NT2/D1 (cell line): Measurements from ENCODE around the gene RTL1.

ENCODE experiments used
- DNase-seq: peaks from one replicate; pipeline ENCODE4 v3.0.0-alpha.2; 2011; ENCODE audit warnings: low read depth, low spot score
- H3K27me3 ChIP-seq: 2 replicates; pipeline ENCODE4 v1.6.0; 2011; ENCODE audit warnings: mild to moderate bottlenecking; ENCODE audit not compliant: insufficient read length, insufficient read depth
- H3K36me3 ChIP-seq: 2 replicates; pipeline ENCODE4 v1.6.1; 2011; ENCODE audit warnings: mild to moderate bottlenecking, low read length, mixed read lengths; ENCODE audit not compliant: insufficient read depth, insufficient read length
- H3K4me1 ChIP-seq: 2 replicates; pipeline ENCODE4 v1.5.1; 2011; ENCODE audit not compliant: insufficient read depth, insufficient read length
- H3K4me3 ChIP-seq: 2 replicates; pipeline ENCODE4 v1.5.1; 2011; ENCODE audit warnings: low read depth; ENCODE audit not compliant: insufficient read length
- H3K9ac ChIP-seq: 2 replicates; pipeline ENCODE4 v1.6.0; 2011; ENCODE audit warnings: low read depth; ENCODE audit not compliant: insufficient read length
- H3K9me3 ChIP-seq: 2 replicates; pipeline ENCODE4 v1.5.1; 2011; ENCODE audit warnings: mild to moderate bottlenecking, low read length; ENCODE audit not compliant: insufficient read depth
- SUZ12 ChIP-seq: IDR thresholded peaks from 2 replicates; pipeline ENCODE4 v1.6.1; 2011; ENCODE audit not compliant: insufficient read length, insufficient read depth; ENCODE audit errors: extremely low read depth
- YY1 ChIP-seq: IDR thresholded peaks from 2 replicates; pipeline ENCODE4 v1.6.1; 2011; ENCODE audit not compliant: insufficient read length, insufficient read depth
- ZNF274 ChIP-seq: IDR thresholded peaks from 2 replicates; pipeline ENCODE4 v1.6.1; 2011; ENCODE audit warnings: mild to moderate bottlenecking, low read depth, low read length

Gene RTL1

GRCh38 chr14:100879782-100880181 is 23.7 kb downstream of the RTL1 start:
- no peaks in the 10 kb centered on the region for H3K36me3 ChIP-seq
- no peaks in the 10 kb centered on the region for H3K27me3 ChIP-seq
- H3K9ac ChIP-seq = no peak overlapping the region
- H3K9me3 ChIP-seq = 0 out of 2 replicates have a peak, but pooled peaks cover 7% of the 10 kb centered on the region
- no peaks in the 10 kb centered on the region for H3K4me1 ChIP-seq
- no peak for TF ChIP-seq ZNF274
- no peak for TF ChIP-seq YY1
- TF ChIP-seq SUZ12 = no peak
- DNase-seq = no peak
- H3K4me3 ChIP-seq = no peak overlapping the region

DNA sequence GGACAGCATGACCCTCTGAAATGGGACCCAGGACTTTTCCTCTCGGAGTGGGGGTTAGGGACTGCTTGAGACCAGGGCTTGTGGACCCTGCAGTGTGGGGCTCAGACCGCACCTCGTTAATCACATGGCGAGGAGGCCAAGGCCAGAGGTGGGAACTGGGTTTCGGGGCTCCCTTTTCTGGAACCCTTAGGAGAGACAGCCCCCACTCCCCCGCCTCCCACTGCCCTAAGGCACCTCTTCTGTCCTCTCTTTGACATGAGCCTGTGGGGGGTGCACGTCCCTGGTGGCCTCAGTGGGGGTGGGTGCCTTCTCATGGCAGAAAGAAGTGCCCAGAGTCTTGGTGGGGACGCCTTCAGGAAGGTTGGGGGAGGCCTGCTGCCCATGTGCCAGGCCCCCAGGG is 24.3 kb downstream of the RTL1 start:
- no peak overlapping the region for H3K9ac ChIP-seq
- DNase-seq = no peak
- 0 out of 2 replicates have a peak, but pooled peaks cover 2% of the 10 kb centered on the region for H3K9me3 ChIP-seq
- no peak overlapping the region for H3K4me3 ChIP-seq
- no peaks in the 10 kb centered on the region for H3K27me3 ChIP-seq
- TF ChIP-seq YY1 (no peak), SUZ12 (no peak), ZNF274 (no peak)
- H3K4me1 ChIP-seq = no peaks in the 10 kb centered on the region
- H3K36me3 ChIP-seq = no peaks in the 10 kb centered on the region

DNA sequence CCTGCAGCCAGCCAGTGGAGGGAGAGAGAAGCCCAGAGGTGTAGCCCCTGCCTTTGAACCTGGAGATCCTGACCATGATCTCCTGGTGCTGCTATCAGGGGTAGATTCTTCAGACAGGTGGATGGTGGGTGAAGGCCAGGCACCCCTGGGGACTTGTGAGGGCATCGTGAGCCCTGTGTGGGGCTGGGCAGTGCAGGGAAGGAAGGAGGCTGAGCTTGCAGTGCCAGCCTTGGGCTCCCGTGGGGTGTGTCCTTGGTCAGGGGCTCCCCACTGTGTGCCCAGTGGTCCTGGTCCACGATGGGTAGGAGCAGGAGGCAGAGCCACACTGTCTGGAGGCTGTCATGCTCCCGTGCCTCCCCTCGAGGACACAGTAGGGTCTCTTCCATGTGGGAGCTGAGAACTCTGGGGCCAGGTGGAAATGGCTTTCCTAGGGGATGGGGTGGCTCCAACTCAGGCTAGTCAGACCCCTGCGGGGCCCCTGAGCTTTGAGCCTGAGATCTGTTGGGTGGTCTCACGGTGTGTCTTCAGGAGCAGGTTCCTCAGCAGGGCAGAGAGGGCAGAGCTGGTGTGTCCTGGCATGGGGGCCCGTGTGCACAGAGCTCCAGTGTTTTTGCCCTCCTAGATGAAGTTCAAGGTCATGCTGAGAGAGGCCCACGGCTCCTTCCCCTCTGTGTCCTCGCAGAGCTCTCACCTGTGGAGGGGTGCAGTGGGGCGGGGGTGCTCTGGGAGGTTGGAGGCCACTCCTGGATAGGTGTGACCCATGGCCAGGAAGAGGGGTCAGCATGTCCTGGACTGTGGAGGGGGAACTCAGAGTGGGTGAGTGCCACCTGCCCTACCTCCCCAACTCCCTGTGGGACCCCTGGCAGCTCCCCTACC is 25.0 kb downstream of the RTL1 start:
- Histone ChIP-seq H3K36me3 (no peaks in the 10 kb centered on the region), H3K9me3 (no peaks in the 10 kb centered on the region), H3K4me3 (no peak overlapping the region), H3K4me1 (no peaks in the 10 kb centered on the region), H3K9ac (no peak overlapping the region), H3K27me3 (no peaks in the 10 kb centered on the region)
- TF ChIP-seq YY1 = no peak
- TF ChIP-seq ZNF274 = no peak
- TF ChIP-seq SUZ12 = no peak
- no peak for DNase-seq

GRCh38 chr14:100875861-100876590 is 27.5 kb downstream of the RTL1 start:
- no peaks in the 10 kb centered on the region for H3K27me3 ChIP-seq
- TF ChIP-seq YY1 (no peak), SUZ12 (no peak), ZNF274 (no peak)
- no peaks in the 10 kb centered on the region for H3K36me3 ChIP-seq
- no peak for DNase-seq
- H3K9me3 ChIP-seq = no peaks in the 10 kb centered on the region
- H3K4me1 ChIP-seq = no peaks in the 10 kb centered on the region
- H3K9ac ChIP-seq = no peak overlapping the region
- no peak overlapping the region for H3K4me3 ChIP-seq

GRCh38 chr14:100875126-100875525 is 28.4 kb downstream of the RTL1 start:
- DNase-seq = no peak
- Histone ChIP-seq H3K36me3 (no peaks in the 10 kb centered on the region), H3K27me3 (no peaks in the 10 kb centered on the region), H3K4me1 (no peaks in the 10 kb centered on the region), H3K9me3 (no peaks in the 10 kb centered on the region), H3K9ac (no peak overlapping the region), H3K4me3 (no peak overlapping the region)
- TF ChIP-seq YY1 (no peak), ZNF274 (no peak), SUZ12 (no peak)

DNA sequence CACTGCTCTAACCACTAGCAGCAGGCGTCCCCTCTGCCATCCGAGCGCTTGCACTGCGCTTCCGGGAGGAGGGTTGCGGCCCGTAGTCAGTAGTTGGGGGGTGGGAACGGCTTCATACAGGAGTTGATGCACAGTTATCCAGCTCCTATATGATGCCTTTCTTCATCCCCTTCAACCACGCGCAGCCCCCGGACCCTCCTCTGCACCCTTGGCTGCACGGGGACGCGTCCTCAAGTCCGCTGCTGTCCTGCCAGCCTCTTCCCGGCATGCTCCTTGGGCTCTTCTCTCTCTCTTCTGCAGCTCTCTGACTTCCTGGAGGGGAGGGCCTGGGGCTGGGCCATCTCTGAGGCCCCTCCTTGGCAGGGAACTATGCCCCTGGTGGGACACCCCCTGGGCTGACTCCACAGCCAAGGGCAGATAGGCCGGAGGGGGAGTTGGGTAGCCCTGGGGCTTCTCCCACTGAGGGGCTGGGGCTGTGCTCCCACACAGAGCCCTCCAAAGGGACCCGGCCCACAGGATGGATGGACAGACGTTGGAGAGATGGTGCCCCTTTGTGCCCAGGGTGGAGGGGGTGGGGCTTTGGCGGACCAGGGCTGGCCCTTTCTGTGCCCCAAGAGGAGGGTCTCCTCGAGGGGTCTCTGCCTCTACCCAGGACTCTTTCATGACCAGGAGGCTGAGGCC is 29.0 kb downstream of the RTL1 start:
- TF ChIP-seq YY1 (no peak), ZNF274 (no peak), SUZ12 (no peak)
- no peaks in the 10 kb centered on the region for H3K9me3 ChIP-seq
- no peak overlapping the region for H3K4me3 ChIP-seq
- no peak overlapping the region for H3K9ac ChIP-seq
- no peaks in the 10 kb centered on the region for H3K4me1 ChIP-seq
- no peaks in the 10 kb centered on the region for H3K27me3 ChIP-seq
- no peaks in the 10 kb centered on the region for H3K36me3 ChIP-seq
- no peak for DNase-seq

DNA sequence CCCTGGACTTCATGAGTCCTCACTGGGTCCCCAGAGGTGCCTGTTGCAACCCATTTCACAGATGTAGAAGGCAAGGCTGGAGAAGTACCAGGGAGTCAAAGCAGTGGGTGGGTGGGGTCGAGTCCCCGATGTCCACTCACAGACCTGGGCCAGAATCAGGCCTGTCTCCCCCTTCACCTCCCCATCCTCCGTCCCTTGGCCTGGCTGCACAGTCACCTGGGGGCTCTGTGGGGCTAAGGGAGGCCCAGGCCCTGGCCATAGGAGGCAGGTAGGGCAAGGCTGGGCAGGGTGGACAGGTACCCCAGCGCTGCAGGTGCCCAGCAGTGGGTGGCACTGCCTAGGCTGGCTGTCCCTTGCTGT is 29.5 kb downstream of the RTL1 start:
- H3K36me3 ChIP-seq = no peaks in the 10 kb centered on the region
- TF ChIP-seq YY1 (no peak), ZNF274 (no peak), SUZ12 (no peak)
- H3K4me1 ChIP-seq = no peaks in the 10 kb centered on the region
- no peaks in the 10 kb centered on the region for H3K9me3 ChIP-seq
- no peak overlapping the region for H3K9ac ChIP-seq
- H3K27me3 ChIP-seq = no peaks in the 10 kb centered on the region
- no peak for DNase-seq
- H3K4me3 ChIP-seq = no peak overlapping the region
